HG03439 (cell line): Measurements from ENCODE around the gene HES4.
"Not testable (repeated sequence)": the region's sequence is repeated elsewhere in the genome, so short reads cannot be mapped to it uniquely, and the experiment has no call there.

ENCODE experiments used
- ATAC-seq: cut with Tn5 transposase; IDR thresholded peaks from one replicate; pipeline ENCODE4 v1.9.1; 2021; ENCODE audit warnings: mild to moderate bottlenecking, moderate library complexity; ENCODE audit not compliant: unreplicated experiment

Gene HES4

DNA sequence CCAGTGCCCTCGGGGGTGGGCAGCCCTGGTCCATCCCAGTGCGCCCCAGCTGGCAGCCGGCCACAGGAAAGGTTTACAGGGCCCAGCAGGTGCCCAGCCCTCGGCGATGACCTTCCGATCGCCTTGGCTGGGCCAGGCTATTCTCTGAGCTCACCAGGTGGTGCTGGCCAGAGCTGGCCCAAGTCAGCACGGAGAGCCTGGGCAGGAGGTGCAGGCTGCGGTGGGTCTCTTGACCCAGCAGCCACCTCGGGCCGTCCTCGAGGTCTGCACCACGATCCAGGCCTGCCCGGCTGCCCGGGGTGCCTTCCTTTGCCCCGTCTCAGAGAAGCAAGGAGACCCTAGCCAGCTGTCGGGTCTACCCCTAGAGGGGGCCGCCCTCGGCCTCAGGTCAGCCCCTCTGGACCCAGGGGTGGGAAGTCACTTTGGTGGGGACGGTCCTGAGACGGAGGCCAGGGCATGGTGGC is 18.4 kb downstream of the HES4 start:
- ATAC-seq, result no peak

DNA sequence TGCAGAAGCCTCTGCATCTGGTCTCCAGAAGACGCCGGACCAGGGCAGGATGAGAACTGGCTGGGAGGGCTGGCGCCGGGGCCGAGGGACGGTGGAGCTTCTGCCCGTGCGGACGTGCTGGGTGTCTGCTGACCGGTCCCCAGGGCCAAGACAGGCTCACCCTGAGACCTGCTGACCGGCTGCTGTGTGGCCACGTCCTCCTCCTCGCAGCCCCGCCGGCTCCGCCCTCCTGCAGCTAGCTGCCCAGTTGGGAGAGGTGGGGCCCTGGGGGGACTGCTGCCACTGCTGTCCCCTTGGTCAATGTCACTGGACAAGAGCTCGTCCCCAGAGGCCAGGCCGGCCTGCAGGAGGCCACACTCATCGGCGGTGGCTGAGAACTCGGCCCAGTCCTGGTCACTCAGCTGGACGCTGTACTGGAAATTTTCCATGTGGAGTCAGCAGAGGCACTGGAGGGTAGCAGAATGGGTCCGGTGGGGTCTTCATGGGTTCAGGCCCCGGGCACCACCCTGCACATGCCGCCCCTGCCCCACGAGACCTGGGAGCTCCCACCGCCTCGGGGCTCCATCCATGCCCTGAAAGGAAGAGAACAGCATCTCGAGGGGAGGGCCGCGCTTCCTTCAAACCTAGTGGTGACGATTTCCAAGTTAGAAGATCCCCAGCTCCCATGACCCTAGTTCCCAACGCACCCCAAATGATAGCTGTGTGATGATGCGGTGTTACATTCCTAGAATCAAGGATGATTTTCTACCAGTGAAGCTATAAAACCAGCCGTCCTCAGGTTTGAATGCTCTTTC is 19.1 kb downstream of the HES4 start:
- no peak for ATAC-seq

DNA sequence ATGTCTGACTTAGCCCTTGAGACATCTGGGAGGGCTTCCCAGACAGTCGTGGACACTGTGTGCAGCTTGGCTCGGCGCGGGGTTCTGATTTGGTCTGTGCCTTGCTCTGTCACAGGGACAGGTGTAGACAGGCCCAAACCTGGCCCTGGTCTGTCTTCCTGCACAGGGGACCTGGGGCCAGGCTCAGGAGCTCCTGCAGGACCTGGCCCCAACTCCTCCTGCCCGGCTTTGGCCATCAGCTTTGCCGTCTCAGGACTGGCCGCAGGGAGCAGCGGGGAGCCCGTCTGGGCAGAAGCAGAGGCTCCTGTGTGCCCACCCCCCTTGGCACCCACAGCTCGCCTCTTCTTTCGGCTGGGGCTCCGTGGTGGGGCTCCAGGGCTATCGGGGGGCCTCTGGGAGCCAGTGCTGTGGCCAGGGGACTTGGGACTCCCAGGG is 19.7 kb downstream of the HES4 start:
- no peak for ATAC-seq

DNA sequence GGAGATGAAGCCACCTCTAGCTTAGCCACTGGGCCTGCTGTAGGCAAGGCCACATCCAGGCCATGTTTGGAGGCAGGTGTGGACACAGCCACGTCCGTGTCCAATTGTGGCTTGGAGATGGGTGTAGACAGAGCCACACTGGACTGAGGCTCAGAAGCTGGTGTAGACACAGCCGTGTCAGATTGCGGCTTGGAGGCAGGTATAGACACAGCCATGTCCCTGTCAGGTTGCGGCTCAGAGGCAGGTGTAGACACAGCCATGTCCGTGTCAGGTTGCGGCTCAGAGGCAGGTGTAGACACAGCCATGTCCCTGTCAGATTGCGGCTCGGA is 20.2 kb downstream of the HES4 start:
- no peak for ATAC-seq

DNA sequence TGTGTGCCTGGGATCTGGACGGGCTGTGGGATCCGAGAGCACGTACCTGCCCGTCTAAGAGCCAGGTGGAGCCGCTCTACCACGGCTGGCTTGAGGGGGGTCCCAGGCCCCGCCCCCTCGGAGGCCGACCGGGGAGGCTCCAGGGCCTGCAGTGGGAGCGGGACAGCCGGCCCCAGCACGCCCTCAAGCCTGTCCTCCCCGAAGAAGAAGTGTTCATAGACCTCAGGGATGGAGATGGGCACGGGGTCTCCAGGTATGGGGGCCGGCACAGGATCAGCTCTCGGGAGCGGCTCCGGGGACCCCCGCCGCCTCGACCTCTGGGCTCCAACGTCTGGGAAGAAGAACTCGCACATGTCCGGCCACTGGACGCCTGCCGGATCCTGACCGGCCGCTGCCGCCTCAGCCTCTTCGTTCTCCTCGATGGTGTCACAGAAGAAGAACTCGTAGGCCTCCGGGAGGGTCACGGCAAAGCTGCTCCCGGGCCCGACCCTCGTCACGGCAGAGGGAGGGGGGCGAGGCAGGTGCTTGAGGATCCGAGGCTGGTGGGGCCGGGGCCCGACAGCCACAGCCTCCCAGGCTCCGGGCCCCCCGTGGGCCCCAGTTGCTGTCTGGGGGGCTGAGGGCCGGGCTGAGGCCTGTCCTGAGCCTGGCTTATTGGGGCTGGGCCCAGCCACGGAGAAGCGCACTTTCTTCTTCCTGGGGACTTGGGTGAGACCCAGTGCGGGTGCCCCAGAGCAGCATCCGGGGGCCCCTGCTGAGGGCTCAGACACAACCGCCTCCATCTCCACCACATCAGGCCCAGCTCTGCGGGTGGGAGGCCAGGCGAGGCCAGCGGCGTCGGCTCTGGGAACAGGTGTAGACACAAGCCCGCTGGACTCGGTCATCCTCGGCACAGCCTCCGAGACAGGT is 20.8 kb downstream of the HES4 start:
- ATAC-seq, result no peak

DNA sequence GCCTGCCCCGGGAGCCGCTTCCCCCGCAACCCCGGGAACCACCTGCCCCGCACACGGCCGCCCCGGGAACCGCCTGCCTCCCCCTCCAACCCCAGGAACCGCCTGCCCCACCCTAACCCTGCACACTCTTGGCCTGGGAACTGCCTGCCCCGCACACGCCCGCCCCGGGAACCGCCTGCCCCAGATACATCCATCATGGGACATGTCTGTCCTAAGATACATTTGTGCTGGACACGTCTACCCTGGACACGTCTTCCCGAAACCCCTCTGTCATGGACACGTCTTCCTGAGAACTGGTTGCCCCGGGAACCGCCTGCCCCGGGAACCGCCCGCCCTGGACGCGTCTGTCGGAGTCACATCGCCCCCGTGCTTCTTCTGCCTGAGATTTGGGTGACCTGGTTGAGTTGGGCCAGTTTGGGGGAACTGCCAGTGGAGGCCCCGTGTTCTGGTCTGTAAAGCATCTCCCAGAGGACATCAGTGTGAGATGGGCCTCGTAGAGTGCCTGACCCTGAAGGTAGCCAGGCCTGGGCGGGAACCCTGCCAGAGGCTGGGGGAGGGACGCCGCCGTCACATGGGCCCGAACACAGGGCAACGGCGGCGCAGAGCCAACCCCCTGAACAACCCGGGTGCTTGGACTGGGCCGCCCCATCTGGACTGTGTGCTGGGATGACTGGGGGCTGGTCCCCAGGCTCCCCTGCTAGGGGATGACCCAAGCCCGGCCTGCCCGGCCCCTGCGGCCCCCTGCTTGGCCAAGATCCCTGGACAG is 21.6 kb downstream of the HES4 start:
- ATAC-seq, result no peak

DNA sequence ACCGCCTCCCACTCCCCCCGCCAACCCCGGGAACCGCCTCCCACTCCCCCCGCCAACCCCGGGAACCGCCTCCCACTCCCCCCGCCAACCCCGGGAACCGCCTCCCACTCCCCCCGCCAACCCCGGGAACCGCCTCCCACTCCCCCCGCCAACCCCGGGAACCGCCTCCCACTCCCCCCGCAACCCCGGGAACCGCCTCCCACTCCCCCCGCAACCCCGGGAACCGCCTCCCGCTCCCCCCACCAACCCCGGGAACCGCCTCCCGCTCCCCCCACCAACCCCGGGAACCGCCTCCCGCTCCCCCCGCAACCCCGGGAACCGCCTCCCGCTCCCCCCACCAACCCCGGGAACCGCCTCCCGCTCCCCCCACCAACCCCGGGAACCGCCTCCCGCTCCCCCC is 23.1 kb downstream of the HES4 start:
- not testable (repeated sequence) for ATAC-seq

DNA sequence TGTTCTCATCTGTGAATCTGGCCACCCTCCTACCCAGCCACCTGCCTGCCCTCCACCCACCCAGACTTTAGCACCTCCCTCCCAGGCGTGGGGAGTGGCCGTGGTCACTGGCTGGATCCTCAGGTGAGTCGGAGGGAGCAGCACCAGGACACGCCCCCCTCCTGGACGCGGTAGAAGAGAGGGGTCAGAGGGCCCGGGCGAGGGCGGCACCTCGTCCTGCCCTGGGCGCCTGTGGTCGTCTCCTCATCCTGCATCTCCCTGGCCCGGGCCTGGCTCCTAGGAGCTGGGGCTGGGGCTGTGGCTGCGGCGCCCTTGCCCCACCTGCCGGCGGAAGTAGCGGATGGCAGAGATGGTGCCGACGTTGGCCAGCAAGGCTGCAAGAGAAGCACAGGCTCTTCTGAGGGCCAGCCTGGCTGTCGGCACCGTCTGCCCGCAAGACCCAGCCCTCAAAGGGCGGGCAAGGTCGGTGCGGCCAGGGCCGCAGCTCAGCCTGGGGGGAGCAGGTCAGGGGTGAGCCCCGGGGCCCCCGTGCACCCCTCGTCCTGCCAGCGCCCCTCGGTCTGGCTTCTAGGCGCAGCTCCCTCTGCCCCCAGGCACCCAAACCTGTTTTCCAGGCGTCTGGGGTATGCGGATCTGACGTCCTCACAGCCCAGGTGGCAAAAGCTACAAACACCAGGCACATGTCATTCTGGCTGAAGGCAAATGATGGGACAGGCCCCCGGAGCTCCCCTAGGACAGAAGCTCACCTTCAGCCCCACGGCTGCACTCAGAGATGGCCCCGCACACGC is 23.8 kb downstream of the HES4 start:
- ATAC-seq, result no peak

DNA sequence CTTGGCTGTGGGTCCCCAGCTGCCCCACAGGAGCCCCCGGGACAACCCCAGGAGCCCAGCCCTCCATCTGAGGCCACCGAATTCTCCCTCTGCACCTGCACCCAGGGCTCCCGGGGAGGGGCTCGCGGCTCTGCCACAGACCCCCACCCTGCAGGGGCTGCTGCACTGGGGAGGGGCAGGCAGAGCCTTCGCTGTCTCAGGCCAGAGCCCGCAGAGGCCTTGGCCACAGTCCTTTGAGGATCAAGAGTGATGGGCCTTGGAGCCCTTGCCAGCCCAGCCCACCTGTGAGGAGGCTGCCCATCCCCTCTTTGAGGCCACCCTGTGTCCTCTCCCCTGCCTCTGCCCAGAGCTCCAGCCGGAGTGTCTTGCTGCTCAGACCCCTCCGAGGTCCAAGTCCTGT is 24.5 kb downstream of the HES4 start:
- no peak for ATAC-seq

DNA sequence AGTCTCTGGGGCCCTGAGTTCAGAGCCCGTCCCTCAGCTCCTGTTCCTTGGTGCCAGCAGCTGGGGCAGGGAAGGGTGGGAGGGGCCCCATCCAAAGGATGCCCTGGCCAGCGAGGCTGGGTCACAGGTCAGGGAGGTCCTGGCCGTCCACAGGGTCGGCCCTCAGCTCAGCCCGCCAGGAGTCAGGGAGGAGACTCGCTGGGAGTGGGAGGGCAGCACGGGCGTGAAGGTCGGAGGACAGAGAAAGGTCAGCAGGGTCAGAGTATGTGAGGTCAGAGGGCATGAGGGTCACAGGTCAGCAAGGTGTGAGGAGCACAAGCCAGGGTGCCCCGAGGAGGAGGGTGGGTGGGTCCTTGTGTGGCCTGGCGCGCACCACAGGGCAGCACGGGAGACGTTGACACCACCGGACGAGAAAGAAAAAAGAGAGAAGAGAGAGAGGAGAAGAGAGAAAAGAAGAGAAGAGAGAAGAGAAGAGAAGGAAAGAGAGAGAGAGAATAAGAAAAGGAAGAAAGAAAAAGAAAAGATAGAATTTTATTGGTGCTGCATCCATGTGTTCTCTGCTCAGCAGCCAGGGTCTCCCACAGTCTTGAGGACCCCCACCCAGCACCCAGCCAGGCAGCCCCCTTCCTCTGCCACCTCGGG is 25.1 kb downstream of the HES4 start:
- no peak for ATAC-seq

DNA sequence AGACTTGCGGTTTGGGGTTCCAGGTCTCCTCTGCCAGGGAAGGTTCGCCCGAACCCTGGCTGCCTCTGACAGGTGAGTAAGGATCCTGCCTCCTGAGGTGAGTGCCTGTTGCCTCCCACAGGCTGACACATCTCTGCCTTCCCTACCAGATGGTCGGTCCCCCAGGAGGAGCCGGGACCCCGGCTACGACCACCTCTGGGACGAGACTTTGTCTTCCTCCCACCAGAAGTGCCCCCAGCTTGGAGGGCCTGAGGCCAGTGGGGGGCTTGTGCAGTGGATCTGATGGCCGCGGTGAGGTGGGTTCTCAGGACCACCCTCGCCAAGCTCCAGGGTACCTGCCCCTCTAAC is 25.6 kb downstream of the HES4 start:
- ATAC-seq, result no peak

DNA sequence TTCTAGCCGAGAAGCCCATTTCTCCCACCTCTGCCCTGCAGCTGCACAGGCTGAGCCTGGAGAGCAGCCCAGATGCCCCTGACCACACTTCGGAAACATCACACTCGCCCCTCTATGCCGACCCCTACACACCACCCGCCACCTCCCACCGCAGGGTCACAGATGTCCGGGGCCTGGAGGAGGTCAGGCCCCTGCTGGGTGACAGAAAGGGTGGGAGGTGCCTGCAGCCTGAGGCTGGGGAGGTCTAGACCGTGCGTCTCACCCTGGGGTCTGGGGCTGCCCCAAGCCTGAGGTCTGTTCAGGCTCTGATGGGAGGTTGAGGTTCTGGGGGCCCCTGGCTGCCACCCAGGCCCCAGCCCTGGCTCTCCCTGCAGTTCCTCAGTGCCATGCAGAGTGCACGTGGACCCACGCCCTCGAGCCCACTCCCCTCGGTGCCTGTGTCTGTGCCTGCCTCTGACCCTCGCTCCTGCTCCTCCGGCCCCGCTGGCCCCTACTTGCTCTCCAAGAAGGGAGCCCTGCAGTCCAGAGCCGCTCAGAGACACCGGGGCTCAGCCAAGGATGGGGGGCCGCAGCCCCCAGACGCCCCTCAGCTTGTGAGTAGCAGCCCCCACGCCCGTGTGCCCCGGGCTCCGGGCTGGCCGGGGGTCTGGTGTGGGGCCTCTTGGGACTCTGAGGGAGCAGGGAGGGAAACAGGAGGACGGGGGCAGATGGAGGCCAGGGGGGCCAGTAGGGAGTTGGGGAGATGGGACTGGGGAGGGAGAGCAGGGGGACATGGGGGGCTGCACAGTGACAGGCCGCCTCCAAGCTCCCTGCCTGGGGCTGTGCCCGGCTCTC is 26.2 kb downstream of the HES4 start:
- ATAC-seq, result no peak

DNA sequence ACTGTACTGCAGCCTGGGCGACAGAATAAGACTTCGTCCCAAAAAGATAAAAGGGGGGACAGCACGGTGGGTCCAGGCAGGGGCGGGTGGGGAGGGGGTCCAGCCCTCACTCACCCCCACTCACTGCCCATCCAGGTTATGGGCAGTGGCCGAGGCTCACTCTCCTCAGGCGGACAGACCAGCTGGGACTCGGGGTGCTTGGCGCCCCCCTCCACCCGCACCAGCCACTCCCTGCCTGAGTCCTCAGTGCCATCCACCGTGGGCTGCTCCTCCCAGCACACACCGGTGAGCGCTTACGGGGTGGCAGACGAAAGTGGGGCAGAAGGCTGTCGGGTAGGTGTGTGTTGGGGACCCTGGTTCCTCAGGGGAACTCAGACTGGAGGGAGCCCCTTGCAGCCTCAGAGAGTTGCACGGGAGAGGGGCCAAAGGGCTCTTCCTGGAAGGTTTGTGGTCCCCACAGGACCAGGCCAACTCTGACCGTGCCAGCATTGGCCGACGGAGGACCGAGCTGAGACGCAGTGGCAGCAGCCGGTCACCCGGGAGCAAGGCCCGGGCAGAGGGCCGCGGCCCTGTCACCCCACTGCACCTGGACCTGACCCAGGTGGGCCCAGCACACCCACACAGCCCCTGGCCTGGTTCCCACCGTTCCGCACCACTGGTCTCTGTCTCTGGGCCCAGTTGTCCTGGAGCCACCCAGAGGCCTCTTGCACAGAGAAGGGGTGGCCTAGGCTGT is 27.0 kb downstream of the HES4 start:
- ATAC-seq, result no peak

DNA sequence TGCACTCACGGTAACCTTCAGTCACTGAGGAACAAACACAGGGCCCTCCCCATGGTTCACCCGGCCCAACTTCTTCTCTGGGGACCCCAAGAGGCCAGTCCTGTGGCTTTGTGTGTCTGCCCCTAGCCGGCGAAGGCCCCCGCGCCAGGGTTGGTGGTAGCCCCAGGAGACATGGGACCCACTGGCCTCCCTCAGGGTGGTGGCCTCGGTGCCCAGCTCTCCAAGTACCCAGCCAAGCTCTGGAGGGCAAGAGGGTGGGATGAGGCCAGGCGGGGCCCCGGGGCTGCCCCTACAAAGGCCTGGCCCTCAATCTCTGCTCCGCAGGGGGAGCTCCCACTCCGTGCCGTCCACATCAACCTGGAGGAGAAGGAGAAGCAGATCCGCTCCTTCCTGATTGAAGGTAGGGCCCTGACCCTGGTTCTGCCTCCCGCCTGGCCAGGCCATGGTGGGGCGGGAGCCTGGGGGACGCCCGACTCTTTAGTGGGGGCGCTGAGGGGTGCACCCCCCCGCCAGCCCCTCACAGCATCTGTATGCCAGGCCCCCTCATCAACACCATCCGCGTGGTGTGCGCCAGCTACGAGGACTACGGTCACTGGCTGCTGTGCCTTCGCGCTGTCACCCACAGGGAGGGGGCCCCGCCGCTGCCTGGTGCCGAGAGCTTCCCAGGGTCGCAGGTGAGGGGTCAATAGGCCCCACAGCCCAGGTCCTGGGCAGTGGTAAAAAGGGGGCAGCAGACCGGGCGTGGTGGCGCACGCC is 28.0 kb downstream of the HES4 start:
- no peak for ATAC-seq

DNA sequence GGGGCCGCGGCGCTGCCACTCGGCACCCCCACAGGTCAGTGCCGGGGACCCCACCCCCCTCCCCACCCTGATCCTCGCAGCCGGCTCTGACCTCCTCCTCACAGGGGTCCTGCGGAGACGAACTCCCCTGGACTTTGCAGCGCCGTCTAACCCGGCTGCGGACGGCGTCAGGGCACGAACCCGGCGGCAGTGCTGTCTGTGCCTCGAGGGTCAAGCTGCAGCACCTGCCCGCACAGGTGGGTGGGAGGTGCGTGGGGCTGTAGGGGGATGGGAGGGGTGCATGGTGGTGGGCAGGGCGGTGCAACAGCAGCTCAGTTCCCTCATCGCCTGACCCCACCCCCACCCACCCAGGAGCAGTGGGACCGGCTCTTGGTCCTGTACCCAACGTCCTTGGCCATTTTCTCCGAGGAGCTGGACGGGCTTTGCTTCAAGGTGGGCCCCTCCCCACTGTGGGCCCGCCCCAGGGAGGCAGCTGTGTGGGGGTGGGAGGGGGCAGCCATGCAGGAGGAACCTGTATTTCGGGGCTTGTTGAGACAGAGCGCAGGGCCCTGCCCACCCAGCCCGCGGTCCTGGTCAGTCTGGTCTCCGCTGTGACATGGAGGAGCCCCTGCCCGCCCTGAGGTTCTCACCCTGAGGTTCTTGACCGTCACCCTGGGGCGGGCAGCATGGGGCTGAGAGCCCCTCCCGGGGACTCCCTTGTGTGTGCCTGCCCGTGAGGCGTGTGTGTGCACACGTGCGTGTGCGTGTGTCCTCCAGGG is 28.7 kb downstream of the HES4 start:
- no peak for ATAC-seq

DNA sequence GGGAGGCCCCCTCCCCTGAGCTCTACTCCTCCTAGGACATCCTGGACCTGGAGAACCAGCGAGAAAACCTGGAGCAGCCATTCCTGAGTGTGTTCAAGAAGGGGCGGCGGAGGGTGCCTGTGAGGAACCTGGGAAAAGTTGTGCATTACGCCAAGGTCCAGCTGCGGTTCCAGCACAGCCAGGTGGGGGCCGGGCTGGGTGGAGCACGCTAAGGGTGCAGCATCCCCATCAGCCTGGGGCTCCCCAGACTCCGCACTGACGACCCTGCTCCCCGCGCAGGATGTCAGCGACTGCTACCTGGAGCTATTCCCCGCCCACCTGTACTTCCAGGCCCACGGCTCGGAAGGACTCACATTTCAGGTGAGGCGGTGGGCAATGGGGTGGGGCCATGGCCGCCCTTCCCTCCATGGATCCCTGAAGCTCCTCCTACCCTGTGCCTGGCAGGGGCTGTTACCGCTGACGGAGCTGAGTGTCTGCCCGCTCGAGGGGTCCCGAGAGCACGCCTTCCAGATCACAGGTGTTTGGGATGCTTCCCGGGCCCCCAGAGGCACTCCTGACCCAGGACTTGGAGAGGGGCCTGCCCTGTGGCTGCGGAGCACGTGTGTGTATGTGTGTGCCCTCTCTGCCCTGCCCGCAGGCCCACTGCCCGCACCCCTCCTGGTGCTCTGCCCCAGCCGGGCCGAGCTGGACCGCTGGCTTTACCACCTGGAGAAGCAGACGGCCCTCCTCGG is 29.5 kb downstream of the HES4 start:
- ATAC-seq, result no peak
